Colonic mucosa (tissue), 4 donors: ENCODE results near the gene PPP1R1B. TPM values are rescaled to one million over a fixed set of nuclear protein-coding genes. Genes with fewer than 3 reads are reported as not detected.

Experiments
- DNase-seq: peaks from one replicate; pipeline ENCODE4 v3.0.0-alpha.2; 2020
- H3K27ac ChIP-seq: fragments of 200-600 bp; one replicate; pipeline ENCODE4 v1.8.0; 2021
- H3K27me3 ChIP-seq: fragments of 200-600 bp; one replicate; pipeline ENCODE4 v1.8.0; 2021
- H3K36me3 ChIP-seq: fragments of 200-600 bp; one replicate; pipeline ENCODE4 v1.8.0; 2021
- H3K4me1 ChIP-seq: fragments of 200-600 bp; one replicate; pipeline ENCODE4 v1.8.0; 2021; ENCODE audit warnings: mild to moderate bottlenecking
- H3K4me3 ChIP-seq: fragments of 200-600 bp; one replicate; pipeline ENCODE4 v1.8.0; 2021
- H3K9ac ChIP-seq, 2 donors: one replicate each; pipeline ENCODE4 v1.7.0; 2013; ENCODE audit warnings: control low read depth in 2 of 2, low read depth in 2 of 2, low read length in 2 of 2
- H3K9me3 ChIP-seq: fragments of 200-600 bp; one replicate; pipeline ENCODE4 v1.8.0; 2021
- CTCF ChIP-seq: fragments of 200-600 bp; IDR thresholded peaks from one replicate; pipeline ENCODE4 v1.8.0; 2022; ENCODE audit warnings: antibody characterized with exemption, mild to moderate bottlenecking
- intact Hi-C: fragments of 100-400 bp; cut with DNase I; formaldehyde crosslinking; loops from one replicate; pipeline ENCODE4 v1.14.1; 2022
- total RNA-seq, 2 donors: library from RNA; stranded (reverse); fragmentation: NEBNext Ultra II Directional in 1 of 2; extraction: Animal tissue kit (Norgen Biotek cat#: 25700) in 1 of 2; gene quantifications; one replicate each; pipeline ENCODE4 v1.2.1, GENCODE V29; 2021
- donor health status: healthy.
- donor health status: DM: no; HTN: no; CAD: no.
- donor health status: DM: no; HTN: no; CAD: no.

PPP1R1B gene
- total RNA-seq, 2 donors from 2014 or later, result 331 to 350 TPM

- Histone ChIP-seq H3K4me1 (peaks cover 21% of the 10 kb centered on the region), H3K27me3 (no peaks in the 10 kb centered on the region), H3K36me3 (no peaks in the 10 kb centered on the region), H3K9me3 (no peaks in the 10 kb centered on the region), H3K4me3 (no peak overlapping the region), H3K9ac (no peak overlapping the region), H3K27ac (no peak overlapping the region)
- no peak for DNase-seq
- intact Hi-C loops, result no loop called here
- no peak for TF ChIP-seq CTCF
Observed at GRCh38 chr17:39647256-39647655, 20.5 kb downstream of the PPP1R1B start.

- Histone ChIP-seq H3K36me3 (no peaks in the 10 kb centered on the region), H3K27me3 (no peaks in the 10 kb centered on the region), H3K27ac (no peak overlapping the region), H3K9me3 (no peaks in the 10 kb centered on the region), H3K9ac (no peak overlapping the region), H3K4me1 (peaks cover 30% of the 10 kb centered on the region), H3K4me3 (no peak overlapping the region)
- intact Hi-C loops, result no loop called here
- DNase-seq, result no peak
- TF ChIP-seq CTCF, result no peak
Observed at GRCh38 chr17:39648616-39649366, 22.0 kb downstream of the PPP1R1B start.

- Histone ChIP-seq H3K4me1 (peaks cover 30% of the 10 kb centered on the region), H3K9ac (no peak overlapping the region), H3K4me3 (no peak overlapping the region), H3K9me3 (no peaks in the 10 kb centered on the region), H3K36me3 (no peaks in the 10 kb centered on the region), H3K27ac (no peak overlapping the region), H3K27me3 (no peaks in the 10 kb centered on the region)
- TF ChIP-seq CTCF, result no peak
- no peak for DNase-seq
- intact Hi-C loops, result no loop called here
Observed at GRCh38 chr17:39650121-39650579, 23.4 kb downstream of the PPP1R1B start.

- H3K4me1 ChIP-seq, result peaks cover 30% of the 10 kb centered on the region
- peak overlapping the region; percentile 57 for H3K27ac ChIP-seq
- DNase-seq, result no peak
- no peaks in the 10 kb centered on the region for H3K9me3 ChIP-seq
- intact Hi-C loops, result no loop called here
- H3K27me3 ChIP-seq, result no peaks in the 10 kb centered on the region
- H3K36me3 ChIP-seq, result no peaks in the 10 kb centered on the region
- no peak overlapping the region for H3K4me3 ChIP-seq
- peak overlapping the region; percentile 12 to 84 for H3K9ac ChIP-seq
- TF ChIP-seq CTCF, result no peak
Observed at GRCh38 chr17:39651923-39652586, 25.3 kb downstream of the PPP1R1B start.

- H3K9ac ChIP-seq, result peak overlapping the region; percentile 53 to 84
- no peaks in the 10 kb centered on the region for H3K27me3 ChIP-seq
- no peaks in the 10 kb centered on the region for H3K9me3 ChIP-seq
- no peak overlapping the region for H3K4me3 ChIP-seq
- H3K36me3 ChIP-seq, result no peaks in the 10 kb centered on the region
- peaks cover 30% of the 10 kb centered on the region for H3K4me1 ChIP-seq
- intact Hi-C loops, result no loop called here
- DNase-seq, result no peak
- peak overlapping the region; percentile 57 for H3K27ac ChIP-seq
- TF ChIP-seq CTCF, result no peak
Observed at GRCh38 chr17:39652587-39653315, 26.0 kb downstream of the PPP1R1B start.
